ENCODE data around the gene TOPAZ1. TPM values are rescaled to one million over a fixed set of nuclear protein-coding genes. Genes with fewer than 3 reads are reported as not detected.

The TOPAZ1 gene
- total RNA-seq, 1 experiment from 2014 or later: not detected

DNA sequence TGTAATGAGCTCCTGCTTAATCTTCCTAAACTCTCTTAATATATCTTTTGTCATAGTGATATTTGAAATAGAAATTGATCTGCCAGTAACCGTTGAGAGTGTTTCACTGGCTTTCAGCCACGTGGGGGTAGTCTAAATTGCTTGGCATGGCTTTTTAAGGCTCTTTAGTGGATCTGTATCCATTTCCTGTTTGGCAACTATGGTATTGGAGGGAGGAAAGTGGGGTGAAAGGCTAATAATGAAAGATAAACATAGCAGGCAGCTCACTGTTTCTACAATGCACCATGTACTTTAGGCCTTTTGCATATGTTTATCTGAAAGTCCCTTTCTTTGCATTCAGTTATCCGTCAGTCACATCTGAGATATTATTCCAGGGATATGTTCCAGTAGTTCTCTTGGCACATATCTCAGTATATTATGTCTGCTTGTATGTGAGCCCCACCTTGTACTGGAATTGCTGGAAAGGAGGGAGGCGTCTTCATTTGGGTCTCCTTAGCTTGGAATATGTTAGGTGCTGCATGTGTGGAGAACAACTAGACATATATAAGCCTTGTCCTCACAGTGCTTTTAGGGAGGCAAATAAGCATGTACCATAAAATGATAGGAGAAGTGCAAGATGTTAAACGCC, 10.8 kb downstream of the TOPAZ1 start:
- no peak overlapping the region for H2BK5ac ChIP-seq (ENCODE audit: insufficient read length, low read length)
- H3K27me3 Mint-ChIP-seq (ENCODE audit: low read depth): no peaks in the 10 kb centered on the region; the same call in 1 of the 2 replicates
- no peak overlapping the region for H3K4me2 ChIP-seq (ENCODE audit: insufficient read depth, insufficient read length, low read length)

More for the DNA sequence above, 10.8 kb downstream of the TOPAZ1 start:
- Histone ChIP-seq H3K14ac (ENCODE audit: insufficient read depth, low read length) (no peak overlapping the region), H3K18ac (ENCODE audit: insufficient read length, low read depth, low read length) (no peak overlapping the region), H2AFZ (ENCODE audit: low read length) (no peak overlapping the region), H2AK5ac (ENCODE audit: insufficient read length, low read length) (no peak overlapping the region), H2BK15ac (ENCODE audit: low read depth, low read length) (no peak overlapping the region), H3K79me2 (ENCODE audit: insufficient read depth, low read length) (no peaks in the 10 kb centered on the region), H3T11ph (ENCODE audit: low read length) (no peak overlapping the region), H4K91ac (ENCODE audit: insufficient read length, low read depth, low read length) (no peak overlapping the region), H3K56ac (ENCODE audit: insufficient read length, low read depth, low read length) (no peak overlapping the region), H3K4ac (ENCODE audit: low read depth, low read length) (no peak overlapping the region), H3K27ac (ENCODE audit: insufficient read length, low read depth, low read length) (no peak overlapping the region), H4K8ac (replicated peaks; ENCODE audit: insufficient read length, low read depth, low read length) (no peak overlapping the region), H2BK120ac (ENCODE audit: low read depth, low read length, poor library complexity, severe bottlenecking) (no peak overlapping the region), H3K4me1 (ENCODE audit: insufficient read depth, low read length) (no peaks in the 10 kb centered on the region), H4K20me1 (ENCODE audit: control insufficient read depth, insufficient read depth, insufficient read length) (no peaks in the 10 kb centered on the region), H3K9ac (ENCODE audit: extremely low read depth, insufficient read length, low read length) (no peak overlapping the region), H4K5ac (ENCODE audit: insufficient read length, low read depth, low read length) (no peak overlapping the region), H2BK12ac (ENCODE audit: insufficient read length, low read depth, low read length) (no peak overlapping the region), H3K23ac (ENCODE audit: insufficient read length, low read depth, low read length) (no peak overlapping the region), H3K9me3 (ENCODE audit: control insufficient read depth, low read depth, low read length) (no peaks in the 10 kb centered on the region), H2BK20ac (ENCODE audit: low read depth, low read length, poor library complexity, severe bottlenecking) (no peak overlapping the region), H3K27me3 (ENCODE audit: insufficient read depth, low read length) (no peaks in the 10 kb centered on the region), H3K79me1 (ENCODE audit: insufficient read depth, low read depth, low read length, poor library complexity, severe bottlenecking) (no peaks in the 10 kb centered on the region), H3K23me2 (ENCODE audit: insufficient read length, low read depth, low read length, poor library complexity, severe bottlenecking) (no peaks in the 10 kb centered on the region)
- peak overlapping the region in 1 of 3 experiments; percentile 16; a peak in 1 of 7 replicates for H3K27ac Mint-ChIP-seq
- peaks cover 5 to 8% (median 5%) of the 10 kb centered on the region in 3 experiments for H3K36me3 Mint-ChIP-seq (ENCODE audit: insufficient read depth in 1 of 3, low read depth in 3 of 3)
- no peak for DNase-seq
- H3K4me3 Mint-ChIP-seq: no peak overlapping the region
- no CpG with 5 or more reads among the region's 5 CpGs for WGBS (ENCODE audit: extremely low coverage, insufficient read length, low lambda C conversion rate)
- TF ChIP-seq, protein P1, sequence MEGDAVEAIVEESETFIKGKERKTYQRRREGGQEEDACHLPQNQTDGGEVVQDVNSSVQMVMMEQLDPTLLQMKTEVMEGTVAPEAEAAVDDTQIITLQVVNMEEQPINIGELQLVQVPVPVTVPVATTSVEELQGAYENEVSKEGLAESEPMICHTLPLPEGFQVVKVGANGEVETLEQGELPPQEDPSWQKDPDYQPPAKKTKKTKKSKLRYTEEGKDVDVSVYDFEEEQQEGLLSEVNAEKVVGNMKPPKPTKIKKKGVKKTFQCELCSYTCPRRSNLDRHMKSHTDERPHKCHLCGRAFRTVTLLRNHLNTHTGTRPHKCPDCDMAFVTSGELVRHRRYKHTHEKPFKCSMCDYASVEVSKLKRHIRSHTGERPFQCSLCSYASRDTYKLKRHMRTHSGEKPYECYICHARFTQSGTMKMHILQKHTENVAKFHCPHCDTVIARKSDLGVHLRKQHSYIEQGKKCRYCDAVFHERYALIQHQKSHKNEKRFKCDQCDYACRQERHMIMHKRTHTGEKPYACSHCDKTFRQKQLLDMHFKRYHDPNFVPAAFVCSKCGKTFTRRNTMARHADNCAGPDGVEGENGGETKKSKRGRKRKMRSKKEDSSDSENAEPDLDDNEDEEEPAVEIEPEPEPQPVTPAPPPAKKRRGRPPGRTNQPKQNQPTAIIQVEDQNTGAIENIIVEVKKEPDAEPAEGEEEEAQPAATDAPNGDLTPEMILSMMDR (conservative IDR thresholded peaks at IDR 0.05): peak; percentile 30; the same call in 2 of the 3 replicates
- peaks cover 0 to 5% of the 10 kb centered on the region in 2 experiments; a peak in 1 of 4 replicates for H3K4me1 Mint-ChIP-seq
- H3K9me3 Mint-ChIP-seq: peaks cover 10 to 15% of the 10 kb centered on the region in 2 experiments
